HepG2 (cell line): ENCODE results near the gene ARSJ.

ENCODE experiments used
- CTCF ChIP-seq: sonication (generic); formaldehyde crosslinking; IDR thresholded peaks from 2 replicates; pipeline ENCODE4 v1.5.0; 2020; ENCODE audit warnings: mild to moderate bottlenecking, missing genetic modification reagents, moderate library complexity
- DR1 ChIP-seq: sonication (generic); formaldehyde crosslinking; IDR thresholded peaks from 2 replicates; pipeline ENCODE4 v1.8.0; 2021; ENCODE audit warnings: mild to moderate bottlenecking, missing genetic modification reagents, inconsistent platforms
- MATR3 ChIP-seq: sonication (generic); formaldehyde crosslinking; IDR thresholded peaks from 2 replicates; pipeline ENCODE4 v1.4.0; 2020; ENCODE audit warnings: missing genetic modification reagents
- MAX ChIP-seq: IDR thresholded peaks from 2 replicates; pipeline ENCODE4 v1.6.1; 2012; ENCODE audit warnings: inconsistent platforms
- POLR2AphosphoS5 ChIP-seq: IDR thresholded peaks from 2 replicates; pipeline ENCODE4 v1.6.1; 2012; ENCODE audit warnings: low read depth, low read length
- SMAD1 ChIP-seq: sonication (generic); formaldehyde crosslinking; IDR thresholded peaks from 2 replicates; pipeline ENCODE4 v1.4.0; 2020; ENCODE audit warnings: missing genetic modification reagents, low read depth, mild to moderate bottlenecking, borderline replicate concordance
- ZFY ChIP-seq: sonication (generic); formaldehyde crosslinking; IDR thresholded peaks from 2 replicates; pipeline ENCODE4 v1.4.0; 2020; ENCODE audit warnings: missing genetic modification reagents
- ZNF430 ChIP-seq: sonication (generic); formaldehyde crosslinking; IDR thresholded peaks from 2 replicates; pipeline ENCODE4 v1.9.0; 2021; ENCODE audit warnings: mild to moderate bottlenecking, missing genetic modification reagents
- ZNF512 ChIP-seq: sonication (generic); formaldehyde crosslinking; IDR thresholded peaks from 2 replicates; pipeline ENCODE4 v1.4.0; 2020; ENCODE audit warnings: mild to moderate bottlenecking, missing genetic modification reagents
- TF ChIP-seq, protein P1 (sequence below): sonication (generic); formaldehyde crosslinking; IDR thresholded peaks from 2 replicates; pipeline ENCODE4 v1.4.0; 2020; ENCODE audit warnings: missing genetic modification reagents

GRCh38 chr4:113881256-113881655 lies 98.2 kb downstream of the ARSJ start:
- TF ChIP-seq MAX: no peak
- TF ChIP-seq, protein P1, sequence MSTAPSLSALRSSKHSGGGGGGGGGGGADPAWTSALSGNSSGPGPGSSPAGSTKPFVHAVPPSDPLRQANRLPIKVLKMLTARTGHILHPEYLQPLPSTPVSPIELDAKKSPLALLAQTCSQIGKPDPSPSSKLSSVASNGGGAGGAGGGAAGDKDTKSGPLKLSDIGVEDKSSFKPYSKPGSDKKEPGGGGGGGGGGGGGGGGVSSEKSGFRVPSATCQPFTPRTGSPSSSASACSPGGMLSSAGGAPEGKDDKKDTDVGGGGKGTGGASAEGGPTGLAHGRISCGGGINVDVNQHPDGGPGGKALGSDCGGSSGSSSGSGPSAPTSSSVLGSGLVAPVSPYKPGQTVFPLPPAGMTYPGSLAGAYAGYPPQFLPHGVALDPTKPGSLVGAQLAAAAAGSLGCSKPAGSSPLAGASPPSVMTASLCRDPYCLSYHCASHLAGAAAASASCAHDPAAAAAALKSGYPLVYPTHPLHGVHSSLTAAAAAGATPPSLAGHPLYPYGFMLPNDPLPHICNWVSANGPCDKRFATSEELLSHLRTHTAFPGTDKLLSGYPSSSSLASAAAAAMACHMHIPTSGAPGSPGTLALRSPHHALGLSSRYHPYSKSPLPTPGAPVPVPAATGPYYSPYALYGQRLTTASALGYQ: no peak
- TF ChIP-seq DR1 (CRISPR knock-in tag): no peak
- TF ChIP-seq ZFY (CRISPR knock-in tag): no peak
- no peak for TF ChIP-seq ZNF512
- no peak for TF ChIP-seq MATR3 (CRISPR knock-in tag)
- TF ChIP-seq CTCF (CRISPR knock-in tag): no peak
- no peak for TF ChIP-seq SMAD1 (CRISPR knock-in tag)
- TF ChIP-seq POLR2AphosphoS5: no peak
- TF ChIP-seq ZNF430: no peak
